Panc1 (cell line): ENCODE data around the gene TWSG1.

ENCODE experiments used
- POLR2AphosphoS5 ChIP-seq: IDR thresholded peaks from 2 replicates; pipeline ENCODE4 v1.6.1; 2012; ENCODE audit warnings: mild to moderate bottlenecking, low read depth, low read length, moderate library complexity
- REST ChIP-seq, 2 experiments: IDR thresholded peaks; 2 replicates each; pipeline ENCODE4 v1.6.1; 2011 to 2012; ENCODE audit warnings: low read depth in 2 of 2, control low read depth in 1 of 2, low read length in 1 of 2, mild to moderate bottlenecking in 1 of 2, moderate library complexity in 1 of 2; ENCODE audit not compliant: insufficient read depth in 1 of 2
- SIN3A ChIP-seq: IDR thresholded peaks from 2 replicates; pipeline ENCODE4 v1.6.1; 2012; ENCODE audit warnings: low read depth, mild to moderate bottlenecking, low read length, moderate library complexity, borderline replicate concordance; ENCODE audit not compliant: insufficient read depth
- TCF7L2 ChIP-seq: IDR thresholded peaks from 2 replicates; pipeline ENCODE4 v1.6.1; 2011; ENCODE audit warnings: mild to moderate bottlenecking, low read depth, low read length, inconsistent platforms
- TF ChIP-seq, protein P1 (sequence below): fragments of 450-650 bp; IDR thresholded peaks from 2 replicates; pipeline ENCODE4 v1.5.1; 2017; ENCODE audit warnings: mild to moderate bottlenecking

DNA sequence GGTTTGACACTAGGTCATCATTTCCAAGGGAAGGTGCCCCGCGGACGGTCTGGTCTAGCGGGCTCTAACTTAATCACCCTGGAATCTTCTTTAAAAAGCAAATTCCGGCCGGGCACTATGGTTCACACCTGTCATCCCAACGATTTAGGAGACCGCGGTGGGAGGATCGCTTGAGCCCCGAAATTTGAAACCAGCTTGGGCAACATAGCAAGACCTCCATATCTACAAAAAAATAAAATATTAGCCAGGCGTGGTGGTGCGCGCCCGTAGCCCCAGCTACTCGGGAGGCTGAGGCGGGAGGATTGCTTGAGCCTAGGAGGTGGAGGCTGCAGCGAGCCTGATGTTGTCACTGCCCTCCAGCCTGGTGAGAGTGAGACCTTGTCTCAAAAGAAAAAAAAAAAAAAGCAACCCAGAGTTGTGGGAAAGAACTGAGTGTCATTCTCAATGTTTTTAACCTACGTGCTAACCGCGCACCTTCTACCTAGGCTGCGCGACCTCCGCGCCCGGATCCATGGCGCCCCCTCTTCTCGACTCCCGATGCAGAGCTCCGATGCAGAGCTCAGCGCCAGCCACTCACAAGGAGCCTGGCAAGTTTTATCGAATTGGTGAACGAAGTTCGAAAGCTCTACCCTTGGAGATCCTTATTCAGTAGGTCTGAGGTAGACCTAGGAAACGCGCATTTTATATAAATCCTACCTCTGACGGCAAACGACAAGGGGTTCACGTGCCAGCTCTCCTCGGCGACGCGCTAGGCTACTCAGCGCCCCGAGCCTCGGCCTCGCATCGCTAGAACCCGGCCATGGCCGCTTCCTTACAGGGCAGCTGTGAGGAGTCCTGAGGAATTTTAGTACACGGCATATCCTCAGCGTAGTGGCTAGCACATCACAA is 888 bp upstream of the TWSG1 start:
- TF ChIP-seq, protein P1, sequence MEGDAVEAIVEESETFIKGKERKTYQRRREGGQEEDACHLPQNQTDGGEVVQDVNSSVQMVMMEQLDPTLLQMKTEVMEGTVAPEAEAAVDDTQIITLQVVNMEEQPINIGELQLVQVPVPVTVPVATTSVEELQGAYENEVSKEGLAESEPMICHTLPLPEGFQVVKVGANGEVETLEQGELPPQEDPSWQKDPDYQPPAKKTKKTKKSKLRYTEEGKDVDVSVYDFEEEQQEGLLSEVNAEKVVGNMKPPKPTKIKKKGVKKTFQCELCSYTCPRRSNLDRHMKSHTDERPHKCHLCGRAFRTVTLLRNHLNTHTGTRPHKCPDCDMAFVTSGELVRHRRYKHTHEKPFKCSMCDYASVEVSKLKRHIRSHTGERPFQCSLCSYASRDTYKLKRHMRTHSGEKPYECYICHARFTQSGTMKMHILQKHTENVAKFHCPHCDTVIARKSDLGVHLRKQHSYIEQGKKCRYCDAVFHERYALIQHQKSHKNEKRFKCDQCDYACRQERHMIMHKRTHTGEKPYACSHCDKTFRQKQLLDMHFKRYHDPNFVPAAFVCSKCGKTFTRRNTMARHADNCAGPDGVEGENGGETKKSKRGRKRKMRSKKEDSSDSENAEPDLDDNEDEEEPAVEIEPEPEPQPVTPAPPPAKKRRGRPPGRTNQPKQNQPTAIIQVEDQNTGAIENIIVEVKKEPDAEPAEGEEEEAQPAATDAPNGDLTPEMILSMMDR: no peak
- TF ChIP-seq TCF7L2: no peak
- TF ChIP-seq REST (IDR thresholded peaks at IDR 0.05; ENCODE audit: insufficient read depth in 1 of 2, low read depth in 2 of 2, low read length in 1 of 2): no peak
- TF ChIP-seq POLR2AphosphoS5: no peak
- TF ChIP-seq SIN3A: no peak
